Testis (tissue), 2 donors: ENCODE data around the gene LHX4.

Source experiments
- POLR2A ChIP-seq: fragments of 450-650 bp; IDR thresholded peaks from one replicate; pipeline ENCODE4 v1.6.1; 2017; ENCODE audit warnings: antibody characterized with exemption, mild to moderate bottlenecking, moderate library complexity
- TF ChIP-seq, protein P1 (sequence below), 3 experiments: fragments of 450-650 bp in 2 of 3; fragments of 200-600 bp in 1 of 3; sonication (generic) in 1 of 3; IDR thresholded peaks; one replicate each; pipeline ENCODE4 v1.5.1; 2016 to 2019; ENCODE audit warnings: antibody characterized with exemption in 3 of 3, mild to moderate bottlenecking in 2 of 3, moderate library complexity in 1 of 3

DNA sequence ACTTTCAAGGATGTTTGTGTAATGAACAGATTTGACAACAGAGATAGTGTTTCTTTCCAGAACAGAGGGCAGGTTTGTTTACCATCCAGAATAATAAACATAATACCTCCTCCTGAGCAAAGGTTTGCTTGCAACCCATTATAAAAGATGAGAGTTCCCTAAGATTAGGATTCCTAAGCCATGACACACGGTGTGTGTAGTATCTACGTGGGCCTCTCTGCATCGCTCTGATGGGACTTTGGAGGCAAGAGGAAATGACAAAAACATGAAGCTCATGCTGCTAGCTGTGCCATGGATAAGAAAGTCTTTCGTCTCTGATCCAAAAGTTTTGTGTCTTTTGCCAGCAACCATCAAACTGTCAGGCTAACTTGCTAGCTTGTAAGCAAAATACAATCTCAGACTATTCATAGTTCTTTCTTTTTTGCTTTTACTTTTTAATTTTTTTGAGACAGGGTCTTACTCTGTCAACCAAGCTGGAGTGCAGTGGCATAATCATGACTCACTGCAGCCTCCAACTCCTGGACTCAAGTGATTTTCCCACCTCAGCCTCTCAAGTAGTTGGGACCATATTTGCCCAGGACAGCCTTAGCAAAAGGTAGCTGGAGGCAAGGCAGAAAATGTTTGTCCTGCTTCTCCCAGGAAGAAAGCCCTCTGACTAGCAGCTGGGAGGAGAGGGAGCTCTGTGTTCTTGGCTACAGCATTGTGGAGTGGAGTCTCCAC lies 81.1 kb downstream of the LHX4 start:
- TF ChIP-seq, protein P1, sequence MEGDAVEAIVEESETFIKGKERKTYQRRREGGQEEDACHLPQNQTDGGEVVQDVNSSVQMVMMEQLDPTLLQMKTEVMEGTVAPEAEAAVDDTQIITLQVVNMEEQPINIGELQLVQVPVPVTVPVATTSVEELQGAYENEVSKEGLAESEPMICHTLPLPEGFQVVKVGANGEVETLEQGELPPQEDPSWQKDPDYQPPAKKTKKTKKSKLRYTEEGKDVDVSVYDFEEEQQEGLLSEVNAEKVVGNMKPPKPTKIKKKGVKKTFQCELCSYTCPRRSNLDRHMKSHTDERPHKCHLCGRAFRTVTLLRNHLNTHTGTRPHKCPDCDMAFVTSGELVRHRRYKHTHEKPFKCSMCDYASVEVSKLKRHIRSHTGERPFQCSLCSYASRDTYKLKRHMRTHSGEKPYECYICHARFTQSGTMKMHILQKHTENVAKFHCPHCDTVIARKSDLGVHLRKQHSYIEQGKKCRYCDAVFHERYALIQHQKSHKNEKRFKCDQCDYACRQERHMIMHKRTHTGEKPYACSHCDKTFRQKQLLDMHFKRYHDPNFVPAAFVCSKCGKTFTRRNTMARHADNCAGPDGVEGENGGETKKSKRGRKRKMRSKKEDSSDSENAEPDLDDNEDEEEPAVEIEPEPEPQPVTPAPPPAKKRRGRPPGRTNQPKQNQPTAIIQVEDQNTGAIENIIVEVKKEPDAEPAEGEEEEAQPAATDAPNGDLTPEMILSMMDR (IDR thresholded peaks at IDR 0.05): no peak
- no peak for TF ChIP-seq POLR2A
